ENCODE results near the gene NEGR1. TPM values are rescaled to one million over a fixed set of nuclear protein-coding genes. Genes with fewer than 3 reads are reported as not detected.

The NEGR1 gene
- total RNA-seq, 1 experiment from 2014 or later = 2.9 TPM

DNA sequence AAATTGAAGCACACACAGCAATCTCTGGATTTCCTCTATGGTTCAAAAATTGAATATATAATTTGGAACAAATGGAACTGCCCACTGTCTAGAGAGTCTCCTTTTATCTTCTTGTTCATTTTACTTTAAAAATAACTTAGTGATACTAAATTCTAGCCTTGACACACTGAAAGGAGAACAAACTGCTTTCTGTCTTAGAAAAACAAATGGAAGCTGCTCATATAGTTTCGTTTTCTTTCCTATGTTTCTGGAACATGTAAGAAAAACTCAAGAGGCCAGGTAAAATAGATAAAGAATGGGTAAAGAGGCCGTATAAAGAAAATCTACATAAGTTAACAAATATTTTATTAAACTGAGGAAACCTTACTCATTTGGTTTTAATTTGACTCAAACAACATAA is 332.7 kb downstream of the NEGR1 start:
- H3K4me1 Mint-ChIP-seq = peaks cover 9% of the 10 kb centered on the region

DNA sequence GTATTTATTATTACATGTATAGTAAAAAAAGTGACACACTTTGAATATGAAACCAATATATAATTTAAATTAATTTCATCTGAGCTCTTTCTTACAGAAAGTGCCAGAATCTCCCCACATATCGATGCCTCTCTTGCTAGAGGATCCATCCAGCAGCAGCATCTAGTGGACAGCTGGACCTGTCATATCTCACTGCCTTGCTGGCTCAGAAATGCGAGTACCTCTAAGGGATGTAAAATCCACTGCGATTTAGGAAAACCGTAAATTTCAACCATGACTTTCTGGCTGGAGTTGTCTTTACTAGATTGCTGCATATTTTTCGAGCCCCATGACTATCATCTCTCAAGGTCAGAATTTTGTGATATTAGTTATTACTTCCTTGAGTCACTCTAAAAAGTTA is 333.8 kb downstream of the NEGR1 start:
- no peak overlapping the region for H3K27ac Mint-ChIP-seq
- peaks cover 5% of the 10 kb centered on the region; the same call in 1 of the 2 replicates for H3K4me1 Mint-ChIP-seq
- no peak overlapping the region for H3K4me3 Mint-ChIP-seq
- ATAC-seq (no peak), DNase-seq (ENCODE audit: low spot score) (no peak)
- TF ChIP-seq ZNF416 (CRISPR knock-in tag; IDR thresholded peaks at IDR 0.05) = no peak
- TF ChIP-seq SP1 (CRISPR knock-in tag; conservative IDR thresholded peaks at IDR 0.05) = no peak
- TF ChIP-seq, protein P1, sequence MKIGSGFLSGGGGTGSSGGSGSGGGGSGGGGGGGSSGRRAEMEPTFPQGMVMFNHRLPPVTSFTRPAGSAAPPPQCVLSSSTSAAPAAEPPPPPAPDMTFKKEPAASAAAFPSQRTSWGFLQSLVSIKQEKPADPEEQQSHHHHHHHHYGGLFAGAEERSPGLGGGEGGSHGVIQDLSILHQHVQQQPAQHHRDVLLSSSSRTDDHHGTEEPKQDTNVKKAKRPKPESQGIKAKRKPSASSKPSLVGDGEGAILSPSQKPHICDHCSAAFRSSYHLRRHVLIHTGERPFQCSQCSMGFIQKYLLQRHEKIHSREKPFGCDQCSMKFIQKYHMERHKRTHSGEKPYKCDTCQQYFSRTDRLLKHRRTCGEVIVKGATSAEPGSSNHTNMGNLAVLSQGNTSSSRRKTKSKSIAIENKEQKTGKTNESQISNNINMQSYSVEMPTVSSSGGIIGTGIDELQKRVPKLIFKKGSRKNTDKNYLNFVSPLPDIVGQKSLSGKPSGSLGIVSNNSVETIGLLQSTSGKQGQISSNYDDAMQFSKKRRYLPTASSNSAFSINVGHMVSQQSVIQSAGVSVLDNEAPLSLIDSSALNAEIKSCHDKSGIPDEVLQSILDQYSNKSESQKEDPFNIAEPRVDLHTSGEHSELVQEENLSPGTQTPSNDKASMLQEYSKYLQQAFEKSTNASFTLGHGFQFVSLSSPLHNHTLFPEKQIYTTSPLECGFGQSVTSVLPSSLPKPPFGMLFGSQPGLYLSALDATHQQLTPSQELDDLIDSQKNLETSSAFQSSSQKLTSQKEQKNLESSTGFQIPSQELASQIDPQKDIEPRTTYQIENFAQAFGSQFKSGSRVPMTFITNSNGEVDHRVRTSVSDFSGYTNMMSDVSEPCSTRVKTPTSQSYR (CRISPR knock-in tag; IDR thresholded peaks at IDR 0.05) = no peak
- TF ChIP-seq NFATC4 (CRISPR knock-in tag; IDR thresholded peaks at IDR 0.05) = no peak
- no peak for TF ChIP-seq ETV6 (CRISPR knock-in tag; IDR thresholded peaks at IDR 0.05)
- TF ChIP-seq NFE2L1 (CRISPR knock-in tag; IDR thresholded peaks at IDR 0.05) = no peak
- no peak for TF ChIP-seq FOXP1 (CRISPR knock-in tag; IDR thresholded peaks at IDR 0.05; ENCODE audit: borderline replicate concordance)
- TF ChIP-seq, protein P2, sequence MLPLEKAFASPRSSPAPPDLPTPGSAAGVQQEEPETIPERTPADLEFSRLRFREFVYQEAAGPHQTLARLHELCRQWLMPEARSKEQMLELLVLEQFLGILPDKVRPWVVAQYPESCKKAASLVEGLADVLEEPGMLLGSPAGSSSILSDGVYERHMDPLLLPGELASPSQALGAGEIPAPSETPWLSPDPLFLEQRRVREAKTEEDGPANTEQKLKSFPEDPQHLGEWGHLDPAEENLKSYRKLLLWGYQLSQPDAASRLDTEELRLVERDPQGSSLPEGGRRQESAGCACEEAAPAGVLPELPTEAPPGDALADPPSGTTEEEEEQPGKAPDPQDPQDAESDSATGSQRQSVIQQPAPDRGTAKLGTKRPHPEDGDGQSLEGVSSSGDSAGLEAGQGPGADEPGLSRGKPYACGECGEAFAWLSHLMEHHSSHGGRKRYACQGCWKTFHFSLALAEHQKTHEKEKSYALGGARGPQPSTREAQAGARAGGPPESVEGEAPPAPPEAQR (CRISPR knock-in tag; IDR thresholded peaks at IDR 0.05) = no peak
- no peak for TF ChIP-seq CREM (CRISPR knock-in tag; IDR thresholded peaks at IDR 0.05)
- TF ChIP-seq PRRX2 (CRISPR knock-in tag; IDR thresholded peaks at IDR 0.05) = no peak
- H3K9me3 Mint-ChIP-seq = no peaks in the 10 kb centered on the region
- ChIA-PET CTCF (no interaction called here), POLR2A (no interaction called here)
- no peaks in the 10 kb centered on the region for H3K27me3 Mint-ChIP-seq (ENCODE audit: low read depth)
- H3K36me3 Mint-ChIP-seq = no peaks in the 10 kb centered on the region

More for the DNA sequence above, 332.7 kb downstream of the NEGR1 start:
- ChIA-PET POLR2A (no interaction called here), CTCF (no interaction called here)
- H3K9me3 Mint-ChIP-seq = no peaks in the 10 kb centered on the region
- no peak overlapping the region for H3K27ac Mint-ChIP-seq
- H3K27me3 Mint-ChIP-seq (ENCODE audit: low read depth) = no peaks in the 10 kb centered on the region
- TF ChIP-seq HMGA2 (CRISPR knock-in tag; IDR thresholded peaks at IDR 0.05) (no peak), ELF4 (CRISPR knock-in tag; IDR thresholded peaks at IDR 0.05; ENCODE audit: low read depth) (no peak), CREM (CRISPR knock-in tag; IDR thresholded peaks at IDR 0.05) (no peak), CBFB (CRISPR knock-in tag; IDR thresholded peaks at IDR 0.05; ENCODE audit: low read depth) (no peak), TCF7 (CRISPR knock-in tag; IDR thresholded peaks at IDR 0.05; ENCODE audit: low read depth) (no peak), GRHL2 (CRISPR knock-in tag; IDR thresholded peaks at IDR 0.05; ENCODE audit: insufficient replicate concordance, severe bottlenecking) (no peak), TEAD1 (CRISPR knock-in tag; IDR thresholded peaks at IDR 0.05) (no peak), GABPB1 (CRISPR knock-in tag; IDR thresholded peaks at IDR 0.05) (no peak), MYBL2 (CRISPR knock-in tag; IDR thresholded peaks at IDR 0.05) (no peak), JAZF1 (CRISPR knock-in tag; IDR thresholded peaks at IDR 0.05) (no peak), JUN (CRISPR knock-in tag; IDR thresholded peaks at IDR 0.05) (no peak)
- TF ChIP-seq, protein P3, sequence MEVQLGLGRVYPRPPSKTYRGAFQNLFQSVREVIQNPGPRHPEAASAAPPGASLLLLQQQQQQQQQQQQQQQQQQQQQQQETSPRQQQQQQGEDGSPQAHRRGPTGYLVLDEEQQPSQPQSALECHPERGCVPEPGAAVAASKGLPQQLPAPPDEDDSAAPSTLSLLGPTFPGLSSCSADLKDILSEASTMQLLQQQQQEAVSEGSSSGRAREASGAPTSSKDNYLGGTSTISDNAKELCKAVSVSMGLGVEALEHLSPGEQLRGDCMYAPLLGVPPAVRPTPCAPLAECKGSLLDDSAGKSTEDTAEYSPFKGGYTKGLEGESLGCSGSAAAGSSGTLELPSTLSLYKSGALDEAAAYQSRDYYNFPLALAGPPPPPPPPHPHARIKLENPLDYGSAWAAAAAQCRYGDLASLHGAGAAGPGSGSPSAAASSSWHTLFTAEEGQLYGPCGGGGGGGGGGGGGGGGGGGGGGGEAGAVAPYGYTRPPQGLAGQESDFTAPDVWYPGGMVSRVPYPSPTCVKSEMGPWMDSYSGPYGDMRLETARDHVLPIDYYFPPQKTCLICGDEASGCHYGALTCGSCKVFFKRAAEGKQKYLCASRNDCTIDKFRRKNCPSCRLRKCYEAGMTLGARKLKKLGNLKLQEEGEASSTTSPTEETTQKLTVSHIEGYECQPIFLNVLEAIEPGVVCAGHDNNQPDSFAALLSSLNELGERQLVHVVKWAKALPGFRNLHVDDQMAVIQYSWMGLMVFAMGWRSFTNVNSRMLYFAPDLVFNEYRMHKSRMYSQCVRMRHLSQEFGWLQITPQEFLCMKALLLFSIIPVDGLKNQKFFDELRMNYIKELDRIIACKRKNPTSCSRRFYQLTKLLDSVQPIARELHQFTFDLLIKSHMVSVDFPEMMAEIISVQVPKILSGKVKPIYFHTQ (CRISPR knock-in tag; IDR thresholded peaks at IDR 0.05) = no peak
- TF ChIP-seq, protein P4, sequence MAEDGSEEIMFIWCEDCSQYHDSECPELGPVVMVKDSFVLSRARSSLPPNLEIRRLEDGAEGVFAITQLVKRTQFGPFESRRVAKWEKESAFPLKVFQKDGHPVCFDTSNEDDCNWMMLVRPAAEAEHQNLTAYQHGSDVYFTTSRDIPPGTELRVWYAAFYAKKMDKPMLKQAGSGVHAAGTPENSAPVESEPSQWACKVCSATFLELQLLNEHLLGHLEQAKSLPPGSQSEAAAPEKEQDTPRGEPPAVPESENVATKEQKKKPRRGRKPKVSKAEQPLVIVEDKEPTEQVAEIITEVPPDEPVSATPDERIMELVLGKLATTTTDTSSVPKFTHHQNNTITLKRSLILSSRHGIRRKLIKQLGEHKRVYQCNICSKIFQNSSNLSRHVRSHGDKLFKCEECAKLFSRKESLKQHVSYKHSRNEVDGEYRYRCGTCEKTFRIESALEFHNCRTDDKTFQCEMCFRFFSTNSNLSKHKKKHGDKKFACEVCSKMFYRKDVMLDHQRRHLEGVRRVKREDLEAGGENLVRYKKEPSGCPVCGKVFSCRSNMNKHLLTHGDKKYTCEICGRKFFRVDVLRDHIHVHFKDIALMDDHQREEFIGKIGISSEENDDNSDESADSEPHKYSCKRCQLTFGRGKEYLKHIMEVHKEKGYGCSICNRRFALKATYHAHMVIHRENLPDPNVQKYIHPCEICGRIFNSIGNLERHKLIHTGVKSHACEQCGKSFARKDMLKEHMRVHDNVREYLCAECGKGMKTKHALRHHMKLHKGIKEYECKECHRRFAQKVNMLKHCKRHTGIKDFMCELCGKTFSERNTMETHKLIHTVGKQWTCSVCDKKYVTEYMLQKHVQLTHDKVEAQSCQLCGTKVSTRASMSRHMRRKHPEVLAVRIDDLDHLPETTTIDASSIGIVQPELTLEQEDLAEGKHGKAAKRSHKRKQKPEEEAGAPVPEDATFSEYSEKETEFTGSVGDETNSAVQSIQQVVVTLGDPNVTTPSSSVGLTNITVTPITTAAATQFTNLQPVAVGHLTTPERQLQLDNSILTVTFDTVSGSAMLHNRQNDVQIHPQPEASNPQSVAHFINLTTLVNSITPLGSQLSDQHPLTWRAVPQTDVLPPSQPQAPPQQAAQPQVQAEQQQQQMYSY (CRISPR knock-in tag; IDR thresholded peaks at IDR 0.05) = no peak
- ATAC-seq = no peak
- no peaks in the 10 kb centered on the region for H3K36me3 Mint-ChIP-seq
- H3K4me3 Mint-ChIP-seq = no peak overlapping the region
- no peak for DNase-seq (ENCODE audit: low spot score)
